ENCODE results near the gene TMEM156.
A peak's percentile ranks its signal among the peaks of the same experiment; 100 is the strongest.

Gene TMEM156

DNA sequence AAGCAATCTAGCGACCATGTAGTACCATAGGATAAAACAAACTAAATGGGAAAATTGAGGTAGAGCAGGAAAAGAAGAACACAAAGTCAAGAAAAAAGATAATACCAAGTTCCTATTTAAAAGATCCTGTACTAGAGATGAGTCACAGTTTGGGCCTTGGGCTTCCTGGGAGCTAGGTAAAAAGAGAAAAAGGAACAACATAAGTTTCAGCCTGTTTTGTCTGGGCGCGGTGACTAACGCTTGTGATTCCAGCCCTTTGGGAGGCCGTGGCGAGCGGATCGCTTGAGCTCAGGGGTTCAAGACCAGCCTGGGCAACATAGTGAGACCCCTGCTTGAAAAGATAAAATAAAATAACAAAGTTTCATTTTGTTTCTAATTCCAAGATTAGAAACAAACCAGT, 14.0 kb upstream of the TMEM156 start:
- H3K27ac ChIP-seq: no peak overlapping the region

DNA sequence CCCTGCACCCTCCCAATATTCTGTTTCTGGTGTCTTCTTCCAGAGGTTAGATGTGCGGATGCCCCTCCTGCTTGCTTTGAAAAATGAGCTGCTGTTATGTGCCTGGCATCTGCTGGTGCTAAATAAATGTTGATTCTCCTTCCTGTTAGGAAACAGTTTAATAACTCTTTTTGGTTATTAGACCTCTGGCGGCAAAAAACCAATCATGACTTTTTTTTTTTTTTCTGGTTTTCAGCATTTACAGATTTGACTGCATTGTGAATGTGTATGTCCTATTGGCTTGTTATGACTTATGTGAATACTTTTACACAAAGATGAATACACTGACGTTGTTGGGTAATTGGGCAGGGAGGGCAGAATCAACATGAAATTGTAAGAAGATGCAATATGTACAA, 13.6 kb upstream of the TMEM156 start:
- Histone ChIP-seq H3K27me3 (ENCODE audit: insufficient read depth, low read depth, severe bottlenecking) (no peaks in the 10 kb centered on the region), H3K36me3 (no peaks in the 10 kb centered on the region), H3K4me3 (ENCODE audit: low read depth, low read length) (no peak overlapping the region), H3K27ac (no peak overlapping the region), H3K9me3 (ENCODE audit: severe bottlenecking) (no peaks in the 10 kb centered on the region)
- TF ChIP-seq, protein P1, sequence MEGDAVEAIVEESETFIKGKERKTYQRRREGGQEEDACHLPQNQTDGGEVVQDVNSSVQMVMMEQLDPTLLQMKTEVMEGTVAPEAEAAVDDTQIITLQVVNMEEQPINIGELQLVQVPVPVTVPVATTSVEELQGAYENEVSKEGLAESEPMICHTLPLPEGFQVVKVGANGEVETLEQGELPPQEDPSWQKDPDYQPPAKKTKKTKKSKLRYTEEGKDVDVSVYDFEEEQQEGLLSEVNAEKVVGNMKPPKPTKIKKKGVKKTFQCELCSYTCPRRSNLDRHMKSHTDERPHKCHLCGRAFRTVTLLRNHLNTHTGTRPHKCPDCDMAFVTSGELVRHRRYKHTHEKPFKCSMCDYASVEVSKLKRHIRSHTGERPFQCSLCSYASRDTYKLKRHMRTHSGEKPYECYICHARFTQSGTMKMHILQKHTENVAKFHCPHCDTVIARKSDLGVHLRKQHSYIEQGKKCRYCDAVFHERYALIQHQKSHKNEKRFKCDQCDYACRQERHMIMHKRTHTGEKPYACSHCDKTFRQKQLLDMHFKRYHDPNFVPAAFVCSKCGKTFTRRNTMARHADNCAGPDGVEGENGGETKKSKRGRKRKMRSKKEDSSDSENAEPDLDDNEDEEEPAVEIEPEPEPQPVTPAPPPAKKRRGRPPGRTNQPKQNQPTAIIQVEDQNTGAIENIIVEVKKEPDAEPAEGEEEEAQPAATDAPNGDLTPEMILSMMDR (IDR thresholded peaks at IDR 0.05; ENCODE audit: low read depth, low read length): no peak
- DNase-seq: no peak

More for the DNA sequence above, 14.0 kb upstream of the TMEM156 start:
- H3K4me3 ChIP-seq (ENCODE audit: low read depth, low read length): no peak overlapping the region
- H3K36me3 ChIP-seq: no peaks in the 10 kb centered on the region
- no peak for DNase-seq
- H3K9me3 ChIP-seq (ENCODE audit: severe bottlenecking): no peaks in the 10 kb centered on the region
- TF ChIP-seq, protein P1 (IDR thresholded peaks at IDR 0.05; ENCODE audit: low read depth, low read length): no peak
- H3K27me3 ChIP-seq (ENCODE audit: insufficient read depth, low read depth, severe bottlenecking): no peaks in the 10 kb centered on the region

DNA sequence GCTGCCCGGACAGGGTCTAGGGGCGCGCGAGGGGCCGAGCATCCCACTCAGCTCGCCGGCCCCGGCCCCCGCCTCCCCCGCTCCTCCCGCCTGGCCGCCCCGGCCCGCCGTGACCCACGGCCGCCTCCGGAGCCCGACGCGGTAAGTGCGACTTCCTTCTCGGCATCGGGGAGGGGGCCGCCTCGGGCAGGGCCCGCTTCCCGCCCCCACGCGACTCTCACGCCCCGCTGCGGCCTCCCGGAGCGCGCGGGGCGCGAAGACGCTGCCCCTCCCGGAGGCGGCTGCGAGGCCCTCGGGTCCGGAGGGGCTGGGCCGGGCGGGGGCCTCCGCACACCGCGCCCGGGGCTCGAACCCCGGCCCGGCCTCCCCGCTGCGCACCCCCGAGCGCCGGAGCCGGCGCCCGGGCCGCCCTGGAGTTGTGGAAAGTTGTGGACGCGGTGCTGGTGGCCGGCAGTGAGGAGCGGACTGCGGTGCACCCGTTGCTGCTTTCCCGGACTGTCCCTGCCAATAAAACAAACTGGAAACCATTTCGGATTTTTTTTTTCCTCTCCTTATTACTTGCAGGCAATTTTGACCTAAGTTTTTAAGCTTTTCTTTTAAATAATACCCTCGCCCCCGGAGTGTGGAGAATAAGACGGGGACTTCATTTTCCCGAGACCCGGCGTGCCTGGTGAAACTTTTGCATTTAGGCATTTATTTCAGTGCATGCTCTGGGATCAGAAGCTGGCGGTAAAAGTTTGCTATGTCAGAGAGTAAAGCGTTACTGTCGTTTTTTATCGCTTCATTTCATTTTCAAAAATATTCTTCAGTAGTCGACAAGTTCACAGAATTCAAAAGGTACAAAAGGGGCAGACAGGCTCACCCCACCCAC, 13.0 kb upstream of the TMEM156 start:
- Histone ChIP-seq H3K4me3 (ENCODE audit: low read depth, low read length) (peak overlapping the region; percentile 52), H3K36me3 (no peaks in the 10 kb centered on the region), H3K27ac (peak overlapping the region; percentile 58), H3K27me3 (ENCODE audit: insufficient read depth, low read depth, severe bottlenecking) (no peaks in the 10 kb centered on the region), H3K9me3 (ENCODE audit: severe bottlenecking) (no peaks in the 10 kb centered on the region)
- peak; percentile 35 for DNase-seq
- TF ChIP-seq, protein P1 (IDR thresholded peaks at IDR 0.05; ENCODE audit: low read depth, low read length): no peak

DNA sequence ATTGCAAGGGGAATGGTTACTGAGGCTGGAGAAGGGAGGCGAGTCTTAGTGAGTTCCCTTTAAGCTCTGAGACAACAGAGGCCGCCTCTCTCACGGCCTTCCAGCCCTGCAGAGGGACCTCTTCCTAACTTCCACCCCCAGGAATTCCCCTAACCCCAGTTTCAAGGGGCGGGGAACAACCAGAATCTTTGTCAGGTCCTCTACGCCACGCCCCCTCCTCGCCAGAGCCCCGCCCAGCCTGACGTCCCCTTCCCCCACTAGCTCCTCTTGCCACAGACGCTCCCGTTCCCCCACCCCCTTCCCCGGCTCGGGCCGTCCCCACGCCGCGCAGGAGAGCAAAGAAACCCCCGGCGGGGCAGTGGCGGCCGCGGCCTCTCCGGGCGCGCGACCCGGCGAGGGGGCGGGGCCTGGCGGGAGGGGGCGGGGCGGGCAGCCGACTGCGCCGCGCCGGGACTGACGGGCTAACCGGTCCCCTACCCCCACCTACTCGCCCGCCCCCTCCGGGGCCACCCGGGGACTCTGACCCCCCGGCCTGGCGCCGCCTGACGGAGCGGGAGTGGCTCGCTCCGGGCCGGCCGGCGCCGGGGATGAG, 12.3 kb upstream of the TMEM156 start:
- TF ChIP-seq, protein P1 (IDR thresholded peaks at IDR 0.05; ENCODE audit: low read depth, low read length): no peak
- Histone ChIP-seq H3K27me3 (ENCODE audit: insufficient read depth, low read depth, severe bottlenecking) (no peaks in the 10 kb centered on the region), H3K4me3 (ENCODE audit: low read depth, low read length) (peak overlapping the region; percentile 52), H3K9me3 (ENCODE audit: severe bottlenecking) (no peaks in the 10 kb centered on the region), H3K36me3 (no peaks in the 10 kb centered on the region), H3K27ac (peak overlapping the region; percentile 58)
- DNase-seq: peak; percentile 96

DNA sequence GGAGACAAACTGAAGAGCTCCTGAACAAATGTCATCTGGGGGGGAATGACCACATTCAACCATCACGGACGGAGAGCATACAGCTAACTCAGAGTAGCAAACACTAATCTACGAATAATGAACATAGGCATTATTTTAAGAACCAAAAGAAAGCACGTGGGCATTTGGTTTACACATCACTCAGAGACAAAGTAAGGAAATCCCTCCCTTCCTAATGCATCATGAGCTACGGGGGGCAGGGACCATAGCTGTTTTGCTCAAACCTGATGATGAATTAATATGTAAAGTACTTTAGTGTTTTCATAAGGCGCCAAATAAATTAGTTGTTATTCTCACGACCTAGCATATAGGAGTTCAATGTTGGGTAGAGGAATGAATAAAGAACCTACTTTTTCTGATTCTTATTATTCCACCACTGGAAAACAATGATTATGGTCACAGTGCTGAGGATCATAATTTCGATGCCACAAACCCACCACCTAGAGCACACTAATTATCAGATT, 11.7 kb upstream of the TMEM156 start:
- Histone ChIP-seq H3K4me3 (ENCODE audit: low read depth, low read length) (peak overlapping the region; percentile 52), H3K27ac (peak overlapping the region; percentile 5), H3K9me3 (ENCODE audit: severe bottlenecking) (no peaks in the 10 kb centered on the region), H3K36me3 (no peaks in the 10 kb centered on the region), H3K27me3 (ENCODE audit: insufficient read depth, low read depth, severe bottlenecking) (no peaks in the 10 kb centered on the region)
- TF ChIP-seq, protein P1 (IDR thresholded peaks at IDR 0.05; ENCODE audit: low read depth, low read length): no peak
- no peak for DNase-seq
